Limb (tissue), 2 donors: ENCODE measurements around the gene TSHZ3.

Experiments used
- DNase-seq, 2 donors: peaks; one replicate each; pipeline ENCODE4 v3.0.0-alpha.2; 2016; ENCODE audit errors: extremely low spot score in 2 of 2

TSHZ3 gene

DNA sequence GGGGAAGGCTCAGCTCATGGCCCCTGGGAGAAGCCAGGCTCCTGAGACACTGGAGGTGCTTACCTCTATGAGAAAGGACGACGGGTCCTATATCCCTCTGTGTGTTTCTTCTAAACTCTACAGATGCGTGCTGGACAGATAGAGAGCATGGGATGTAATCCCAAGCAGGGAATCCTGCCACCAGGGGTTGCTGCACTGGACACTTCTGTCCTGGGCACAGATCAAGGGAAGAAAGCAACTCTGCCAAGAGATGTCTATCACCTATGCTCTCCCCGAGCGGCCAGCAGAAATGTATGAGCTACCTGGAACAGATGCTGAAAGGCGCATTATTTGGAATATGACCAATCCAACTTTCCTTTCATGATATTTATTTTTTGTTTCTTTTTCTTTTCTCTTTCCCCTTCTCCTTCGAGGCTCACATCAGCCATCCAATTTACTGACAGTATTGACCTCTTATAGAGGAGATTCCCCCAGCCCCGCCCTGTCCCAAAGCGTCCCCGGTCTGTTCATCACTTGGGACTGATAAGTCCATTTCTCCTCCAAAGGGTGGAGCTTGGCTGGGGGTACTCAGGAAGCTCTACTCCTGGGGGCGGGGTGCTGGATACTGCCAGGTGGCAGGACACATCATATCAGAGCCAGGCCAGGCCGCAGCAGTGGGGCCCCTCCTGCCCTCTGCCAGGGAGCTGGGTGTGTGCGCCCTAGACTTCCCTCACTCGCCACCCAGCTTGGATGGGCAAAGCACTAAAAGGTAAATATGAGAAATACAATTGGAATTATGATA, 34.2 kb downstream of the TSHZ3 start:
- no peak for DNase-seq

DNA sequence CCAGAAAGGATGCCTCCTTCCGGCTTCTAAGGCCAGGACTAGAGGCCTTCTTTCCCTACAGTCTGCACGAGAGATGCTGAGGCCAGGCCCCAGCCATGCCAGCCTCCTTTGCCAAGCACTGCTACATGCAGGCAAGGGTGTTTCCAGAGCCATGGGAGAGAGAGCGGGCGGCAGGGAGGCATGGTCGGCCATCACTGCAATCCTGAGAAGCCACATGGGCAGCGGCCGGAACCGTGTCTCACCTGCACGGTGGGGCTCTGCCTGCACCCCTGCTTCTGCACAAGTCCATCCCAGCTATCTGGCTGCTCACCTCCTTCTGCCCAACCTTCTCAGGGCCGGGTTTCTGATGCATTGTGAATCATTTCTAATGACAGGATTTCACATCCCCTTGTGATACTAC, 35.1 kb downstream of the TSHZ3 start:
- DNase-seq = no peak

DNA sequence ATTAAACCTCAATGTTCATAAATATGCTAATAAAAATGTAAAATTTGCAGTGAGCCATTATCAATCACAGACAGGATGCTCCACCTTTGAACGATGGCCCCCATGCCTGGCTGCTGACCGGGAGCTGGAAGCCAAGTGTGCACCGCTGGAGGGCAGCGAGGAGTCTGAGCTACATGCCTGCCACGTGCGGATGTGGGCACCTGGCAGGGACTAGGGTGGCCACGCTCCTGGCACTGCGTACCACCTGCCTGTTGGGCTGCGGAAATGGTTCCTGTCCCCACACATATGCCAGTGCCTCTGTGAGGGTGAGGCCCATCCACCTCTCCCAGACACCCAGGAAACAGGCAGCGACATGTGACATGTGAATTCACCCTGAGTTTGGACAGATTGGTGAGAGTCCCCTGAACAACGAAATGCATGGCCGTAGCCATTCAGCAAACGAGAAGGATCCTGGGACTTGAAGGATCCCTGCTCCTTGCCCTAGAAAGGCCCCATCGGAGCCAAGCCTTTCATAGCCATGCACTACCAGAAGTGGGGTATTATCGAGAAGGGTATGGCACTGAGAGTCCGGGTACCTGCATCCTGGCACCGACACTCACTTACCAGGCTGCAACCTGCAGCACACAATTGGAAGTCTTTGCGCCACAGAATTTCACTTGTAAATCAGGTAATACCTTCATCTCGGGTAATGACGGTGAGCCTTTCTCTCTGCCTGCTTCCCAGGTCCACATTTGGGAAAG, 35.8 kb downstream of the TSHZ3 start:
- no peak for DNase-seq

DNA sequence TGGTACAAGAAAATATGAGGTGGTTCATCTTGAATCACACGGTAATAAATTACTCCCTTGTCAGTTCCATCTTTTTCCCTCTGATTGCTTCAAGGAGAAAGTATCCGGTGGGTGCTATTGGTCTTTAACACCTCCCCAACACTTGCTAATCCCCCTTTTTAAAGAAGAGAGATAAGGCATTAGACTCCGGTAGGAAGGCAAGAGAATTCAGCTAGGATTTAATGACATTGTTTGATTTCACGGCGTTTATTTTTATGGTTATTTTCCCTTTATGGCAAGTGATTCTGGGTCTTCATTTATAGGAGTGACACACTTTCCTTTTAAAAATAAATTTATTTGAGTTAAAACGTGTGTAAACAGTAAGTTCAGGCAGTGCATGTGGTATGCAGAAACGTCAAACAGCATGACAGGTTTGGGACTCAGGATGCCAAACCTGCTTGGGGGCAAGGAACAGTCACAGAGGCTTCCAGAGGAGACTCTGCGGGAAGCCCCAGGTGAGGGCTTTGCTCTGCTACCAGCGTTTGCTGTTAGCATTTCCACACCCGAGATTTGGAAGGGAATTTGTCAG, 36.5 kb downstream of the TSHZ3 start:
- DNase-seq = no peak

DNA sequence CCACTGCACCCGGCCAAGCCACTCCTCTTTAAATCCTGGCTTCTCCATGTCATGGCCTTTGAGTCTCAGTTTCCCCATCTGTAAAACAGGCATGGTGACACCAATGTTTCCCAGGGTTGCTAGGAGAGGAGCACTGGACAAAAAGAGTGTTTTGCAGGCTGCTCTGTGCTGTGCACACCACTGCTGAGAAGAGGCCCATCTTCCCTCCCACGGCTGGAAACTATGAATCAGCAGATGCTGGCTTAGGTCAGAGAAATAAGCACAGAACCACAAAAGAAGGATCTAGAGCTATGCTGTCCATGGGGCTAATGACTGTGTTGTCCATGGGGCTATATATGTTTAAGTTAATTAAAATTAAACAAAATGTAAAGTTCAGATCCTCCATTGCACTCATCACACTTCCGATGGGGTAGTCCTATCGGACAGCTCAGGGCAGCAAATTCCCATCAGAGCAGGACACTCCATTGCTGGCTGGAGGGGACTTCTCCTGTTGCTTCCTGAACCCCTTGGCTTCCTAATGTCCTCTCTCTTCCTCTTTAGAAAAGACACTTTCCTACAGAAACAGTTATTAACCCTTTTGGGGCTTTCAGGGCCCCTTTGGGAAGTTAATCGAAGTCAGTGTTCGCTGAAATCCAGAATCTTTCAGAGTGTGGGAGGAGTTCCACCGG, 37.1 kb downstream of the TSHZ3 start:
- DNase-seq = no peak

DNA sequence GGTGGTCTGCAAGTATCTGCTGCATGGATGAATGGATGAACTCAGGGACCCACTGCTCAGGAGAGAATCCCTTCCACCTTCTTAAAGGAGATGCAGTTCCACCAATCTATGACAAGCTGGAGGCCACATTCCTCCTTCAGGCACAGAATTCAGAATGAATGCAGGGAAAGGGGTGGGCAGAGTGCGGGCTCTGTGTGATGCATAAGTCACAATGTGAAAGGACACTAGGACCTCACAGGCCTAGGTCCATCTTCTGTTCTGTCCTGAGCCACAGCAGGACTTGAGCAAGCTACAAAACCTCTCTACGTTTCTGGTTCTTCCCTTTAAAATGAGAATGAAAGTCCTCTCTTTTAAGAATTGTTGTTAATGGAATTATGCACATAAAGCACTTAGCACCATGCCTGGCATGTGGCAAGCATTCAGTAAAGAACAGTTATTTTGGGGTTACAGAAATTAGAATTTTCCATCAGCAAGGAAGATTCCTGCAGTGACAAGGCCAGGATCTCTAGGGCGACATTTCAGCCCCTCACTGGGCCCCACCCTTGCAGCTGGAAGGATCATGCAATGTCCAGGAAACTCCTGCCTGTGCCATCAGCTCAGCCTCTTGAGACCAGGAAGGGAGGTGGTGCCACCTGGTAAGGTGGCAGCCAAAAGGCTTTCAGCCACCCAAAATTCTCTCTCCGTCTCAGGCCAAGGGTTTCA, 38.7 kb downstream of the TSHZ3 start:
- DNase-seq = no peak

DNA sequence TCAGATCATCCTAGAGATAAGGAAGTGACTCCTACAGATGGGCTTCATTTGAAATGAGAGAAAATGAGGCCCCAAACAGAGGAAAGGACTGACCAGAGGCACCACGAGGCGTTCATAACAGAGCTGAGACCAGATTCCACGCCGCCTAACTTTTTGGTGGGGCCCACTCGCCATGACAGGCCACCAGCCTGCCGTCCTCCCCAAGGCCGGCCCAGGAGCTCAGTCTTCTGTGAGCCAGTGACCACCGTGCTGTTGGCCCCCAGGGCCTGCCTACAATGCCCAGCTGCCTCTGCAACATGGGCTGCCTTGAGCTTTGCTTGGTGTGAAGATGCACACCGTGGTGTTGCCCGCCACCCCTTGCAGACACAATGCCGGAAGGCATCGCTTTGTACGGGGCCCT, 40.5 kb downstream of the TSHZ3 start:
- no peak for DNase-seq

DNA sequence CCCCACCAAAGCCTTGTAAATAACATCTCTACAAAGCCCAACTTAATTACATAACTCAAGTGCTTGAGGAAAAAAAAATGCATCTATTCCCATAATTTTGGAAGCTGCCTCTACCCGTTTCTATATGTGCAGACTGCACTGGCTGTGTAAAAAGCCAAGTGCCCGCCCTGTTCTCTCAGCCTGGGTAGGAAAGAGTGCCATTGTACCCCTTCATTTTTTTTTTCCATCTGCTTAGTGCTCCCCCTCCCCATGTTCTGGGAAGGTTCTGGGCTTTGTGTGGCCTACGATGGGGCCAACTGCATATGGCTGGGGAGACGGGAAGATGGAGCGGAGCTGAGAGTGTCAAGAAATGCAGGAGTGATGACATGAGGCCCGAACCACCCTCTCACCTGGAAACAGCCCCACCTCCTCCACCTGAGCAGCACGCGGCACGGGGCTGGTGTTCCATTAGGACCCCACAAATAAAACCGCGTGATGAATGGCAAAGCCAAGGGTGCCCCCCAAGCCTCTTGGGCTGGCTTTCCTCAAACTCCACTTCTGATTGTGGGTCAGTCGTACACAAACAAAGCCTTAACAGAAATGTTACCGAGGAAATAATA, 42.1 kb downstream of the TSHZ3 start:
- DNase-seq = no peak

DNA sequence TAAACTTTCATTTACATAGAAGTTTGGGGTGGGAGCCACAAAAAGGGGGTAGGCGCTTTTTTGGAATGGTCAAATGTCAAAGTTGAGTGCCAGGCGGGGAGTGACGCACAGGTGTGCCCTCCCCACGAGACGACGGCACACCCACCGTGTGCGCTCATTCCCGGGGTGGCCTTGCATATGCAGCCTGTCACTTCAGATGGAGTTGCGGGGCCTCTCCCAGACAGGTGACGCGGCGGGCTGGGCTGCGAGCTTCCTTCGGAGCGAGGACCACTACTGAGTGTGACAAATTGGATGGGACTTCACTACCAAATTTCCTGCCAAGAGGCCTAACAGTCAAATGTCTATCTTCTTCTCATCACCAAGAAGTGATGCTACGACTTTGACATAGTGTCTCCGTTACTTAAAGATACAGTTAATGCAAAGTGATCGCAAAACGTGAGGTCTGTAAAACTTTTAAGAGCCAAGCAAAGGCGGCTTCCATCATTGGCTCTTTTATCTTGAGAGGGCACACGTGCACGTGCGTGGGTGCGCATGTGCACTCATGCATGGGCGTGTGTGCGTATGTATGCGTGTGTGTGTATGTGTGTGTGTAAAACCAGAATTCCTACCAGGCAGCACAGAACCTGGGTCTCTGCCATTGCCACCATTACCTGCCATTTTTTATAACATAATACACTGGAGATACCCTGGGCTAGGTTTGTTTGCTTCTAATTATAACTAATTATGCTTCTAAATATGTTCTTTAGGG, 43.1 kb downstream of the TSHZ3 start:
- no peak for DNase-seq

DNA sequence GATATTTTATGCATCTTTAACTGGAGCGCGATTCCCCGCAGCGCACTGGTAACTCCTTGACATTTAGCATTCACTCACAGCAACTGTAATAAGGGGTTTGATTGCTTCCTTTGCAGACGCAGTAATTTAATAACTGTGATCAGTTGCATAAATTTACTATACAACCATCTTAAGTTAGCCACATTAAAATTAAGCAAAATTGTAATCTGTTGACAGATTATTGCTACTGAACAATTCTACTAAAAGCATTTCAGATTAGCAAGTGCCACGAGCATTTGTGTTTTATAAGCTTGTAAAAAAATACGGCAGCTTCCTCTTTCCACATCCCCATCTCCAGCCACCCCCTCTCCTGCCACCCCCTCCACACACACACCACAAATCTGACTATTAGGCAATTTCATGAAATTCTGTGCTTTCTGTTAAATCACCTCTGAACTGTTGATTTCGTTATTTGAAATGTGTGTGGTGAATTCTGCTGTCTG, 44.4 kb downstream of the TSHZ3 start:
- no peak for DNase-seq

DNA sequence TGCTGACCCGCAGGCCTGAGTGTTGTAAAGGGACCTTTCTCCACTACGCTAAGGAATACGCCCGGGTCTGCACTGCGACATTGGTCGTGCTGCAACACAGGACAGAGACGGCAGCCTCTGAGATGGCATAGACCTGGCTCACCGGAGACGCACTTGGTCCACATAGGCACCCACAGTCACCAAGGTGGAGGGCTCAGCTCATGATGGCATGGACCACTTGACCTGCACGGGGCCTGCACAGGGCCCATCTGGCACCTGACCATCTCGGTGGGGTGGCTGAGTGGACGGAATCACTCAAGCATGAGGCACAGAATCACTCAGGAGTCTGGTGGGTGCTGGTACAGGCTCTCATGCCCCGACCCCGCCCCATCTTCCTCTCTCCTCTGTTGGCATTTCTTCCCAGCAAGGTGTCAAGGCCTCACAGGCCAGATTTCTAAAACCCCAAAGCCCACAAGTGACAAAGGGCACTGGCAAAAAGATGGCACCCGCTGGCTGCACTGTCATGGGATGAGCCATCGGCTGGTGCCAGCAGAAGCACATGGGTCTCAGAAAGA, 45.9 kb downstream of the TSHZ3 start:
- DNase-seq = no peak

DNA sequence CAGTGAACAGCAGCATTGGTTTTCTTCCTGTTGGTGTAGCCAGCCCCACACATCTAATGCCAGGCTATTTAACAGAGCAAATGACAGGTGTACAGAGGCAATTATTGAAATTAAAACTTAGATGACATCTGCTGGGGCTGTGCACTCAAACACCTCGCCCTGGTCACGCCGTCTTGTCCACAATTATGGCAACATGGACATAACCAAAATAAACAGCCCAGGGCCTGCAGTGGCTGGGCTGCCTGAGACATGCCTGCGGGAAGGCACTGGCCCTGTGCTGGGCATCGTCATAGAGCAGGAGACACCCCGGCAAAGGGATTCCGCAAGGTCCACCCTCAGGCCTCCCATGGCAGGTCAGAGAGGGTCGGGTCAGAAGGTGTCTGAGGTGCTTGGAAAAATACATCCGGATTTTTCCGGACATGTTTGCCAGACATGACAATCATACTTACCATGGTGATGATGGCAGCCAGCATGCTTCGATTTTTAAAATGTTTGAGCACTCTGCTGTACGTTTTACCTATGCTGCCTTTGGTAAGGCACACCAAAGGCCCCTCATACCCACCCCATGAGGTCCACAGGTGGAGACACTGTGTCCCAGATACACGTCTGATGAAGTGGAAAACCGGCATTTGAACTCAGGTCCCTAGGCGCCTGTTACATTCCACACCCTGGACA, 47.8 kb downstream of the TSHZ3 start:
- DNase-seq = no peak

DNA sequence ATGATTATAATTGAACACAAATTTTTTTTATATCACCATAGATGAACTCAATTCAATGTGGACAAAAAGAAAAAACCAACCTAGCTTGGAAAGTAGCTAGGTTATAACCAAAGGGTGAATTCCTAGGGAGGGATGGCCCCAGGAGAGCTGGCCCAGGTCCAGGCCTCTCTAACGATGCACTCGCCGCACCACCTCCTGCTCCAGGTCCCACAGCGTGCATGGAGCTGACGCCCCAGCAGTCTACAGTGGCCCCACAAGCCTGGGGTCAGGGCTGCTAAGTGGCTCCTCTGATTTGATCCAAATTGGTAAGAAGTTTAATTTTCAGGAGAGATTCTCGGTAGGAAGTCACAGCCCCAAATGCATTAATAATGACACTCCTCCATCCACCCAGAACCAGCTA, 48.8 kb downstream of the TSHZ3 start:
- no peak for DNase-seq

DNA sequence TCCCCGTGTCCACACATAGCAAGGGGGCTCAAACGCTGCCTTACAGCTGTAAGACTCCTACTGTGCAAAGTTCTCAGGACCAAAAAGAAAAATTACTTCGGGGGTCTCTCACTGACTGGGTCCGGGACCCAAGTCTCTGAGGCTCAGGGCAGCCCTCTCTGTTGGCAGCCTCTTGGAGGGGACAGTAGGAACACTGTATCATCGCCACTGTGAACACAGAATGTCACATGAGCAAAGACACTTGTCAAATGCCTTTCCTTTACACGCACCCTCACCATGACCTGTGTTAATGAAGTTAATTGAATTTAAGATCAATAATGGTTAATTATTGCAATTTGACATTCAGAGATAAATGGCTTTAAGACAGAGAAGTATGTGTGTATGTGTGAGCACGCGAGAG, 49.6 kb downstream of the TSHZ3 start:
- DNase-seq = no peak

DNA sequence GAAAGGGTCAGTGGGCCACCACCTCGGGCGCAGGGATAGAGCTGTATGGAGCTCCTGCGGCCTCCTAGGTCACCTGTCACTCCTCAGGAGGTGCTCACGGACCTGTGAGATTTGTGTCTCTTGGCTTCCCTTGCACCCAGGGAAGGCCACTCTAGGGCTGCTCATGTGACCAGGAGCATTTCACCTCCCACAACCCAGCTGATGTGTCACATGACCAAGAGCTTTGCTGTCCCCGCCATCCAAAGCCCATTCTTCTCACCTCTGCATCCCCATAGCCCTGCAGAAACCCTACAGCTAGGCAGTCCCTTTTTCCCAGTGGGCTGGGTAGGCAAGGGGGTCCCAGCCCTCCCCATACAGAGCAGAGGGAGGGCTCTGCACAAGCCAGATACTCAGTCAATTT, 51.2 kb downstream of the TSHZ3 start:
- DNase-seq = no peak

DNA sequence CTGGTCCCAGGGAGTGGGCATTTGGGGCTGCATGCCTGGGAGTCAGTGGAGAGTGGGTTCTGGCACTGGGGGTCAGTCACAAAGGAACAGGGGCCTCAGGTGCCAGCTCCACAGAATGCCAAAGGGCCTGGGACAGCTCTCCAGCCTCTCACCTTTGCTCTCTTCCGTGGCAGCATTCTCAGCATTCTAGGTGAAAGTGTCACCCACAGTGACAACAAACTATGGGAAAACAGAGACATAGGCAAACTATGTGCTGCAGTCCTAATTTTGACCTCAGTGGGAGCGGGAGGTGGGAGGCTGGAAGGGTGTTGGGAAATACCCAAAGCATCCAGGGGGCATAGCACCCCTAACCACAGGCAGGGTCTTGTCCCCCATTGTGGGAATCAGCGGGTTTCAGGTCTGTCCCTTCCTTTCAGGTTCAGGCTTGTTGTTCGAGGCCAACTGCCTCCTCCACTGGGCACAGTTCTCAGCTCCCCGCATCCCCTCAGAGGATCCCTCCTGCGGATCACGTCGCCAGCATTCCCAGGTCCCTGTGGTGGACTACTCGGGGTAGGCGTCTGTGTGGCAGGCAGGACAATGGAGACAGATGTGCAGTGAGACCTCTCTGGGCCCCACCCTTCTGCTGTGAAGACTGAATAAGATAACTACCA, 52.4 kb downstream of the TSHZ3 start:
- no peak for DNase-seq

DNA sequence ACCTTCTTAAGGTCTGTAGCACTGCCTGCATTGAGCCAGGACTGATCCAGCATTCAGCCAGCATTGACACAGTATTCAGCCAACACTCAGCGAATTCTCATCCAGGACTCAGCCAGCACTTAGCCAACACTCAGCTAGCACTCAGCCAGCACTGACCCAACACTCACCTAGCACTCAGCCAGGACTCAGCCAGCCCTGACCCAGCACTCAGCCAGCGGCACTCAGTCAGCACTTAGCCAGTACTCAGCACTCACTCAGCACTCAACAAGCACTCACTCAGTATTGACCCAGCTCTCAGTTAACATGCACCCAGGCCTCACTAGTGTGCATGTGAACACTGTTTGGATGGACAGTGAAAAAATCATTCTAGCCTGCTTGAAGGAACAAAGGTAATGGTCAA, 55.0 kb downstream of the TSHZ3 start:
- DNase-seq = no peak

DNA sequence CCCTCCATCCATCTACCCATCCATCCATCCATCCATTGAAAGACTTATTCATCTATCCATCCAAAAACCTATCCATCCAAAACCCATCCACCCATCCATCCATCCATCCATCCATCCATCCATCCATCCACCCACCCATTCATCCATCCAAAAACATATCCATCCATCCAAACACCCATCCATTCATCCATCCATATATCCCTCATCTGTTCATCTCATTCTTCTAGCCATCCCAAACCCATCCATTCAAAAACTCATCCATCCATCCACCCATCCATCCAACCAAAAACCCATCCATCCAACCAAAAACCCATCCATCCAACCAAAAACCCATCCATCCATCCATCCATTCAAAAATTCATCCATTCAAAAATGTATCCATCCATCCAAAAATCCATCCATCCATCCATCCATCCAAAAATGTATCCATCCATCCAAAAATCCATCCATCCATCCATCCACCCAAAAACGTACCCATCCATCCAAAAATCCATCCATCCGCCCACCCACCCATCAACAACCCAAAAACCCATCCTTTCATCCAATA, 56.5 kb downstream of the TSHZ3 start:
- no peak for DNase-seq
